HG02981 (cell line): ENCODE measurements around the gene PDHB.

Experiments
- ATAC-seq: cut with Tn5 transposase; IDR thresholded peaks from one replicate; pipeline ENCODE4 v1.9.1; 2021; ENCODE audit warnings: mild to moderate bottlenecking, moderate library complexity; ENCODE audit not compliant: unreplicated experiment

PDHB gene

DNA sequence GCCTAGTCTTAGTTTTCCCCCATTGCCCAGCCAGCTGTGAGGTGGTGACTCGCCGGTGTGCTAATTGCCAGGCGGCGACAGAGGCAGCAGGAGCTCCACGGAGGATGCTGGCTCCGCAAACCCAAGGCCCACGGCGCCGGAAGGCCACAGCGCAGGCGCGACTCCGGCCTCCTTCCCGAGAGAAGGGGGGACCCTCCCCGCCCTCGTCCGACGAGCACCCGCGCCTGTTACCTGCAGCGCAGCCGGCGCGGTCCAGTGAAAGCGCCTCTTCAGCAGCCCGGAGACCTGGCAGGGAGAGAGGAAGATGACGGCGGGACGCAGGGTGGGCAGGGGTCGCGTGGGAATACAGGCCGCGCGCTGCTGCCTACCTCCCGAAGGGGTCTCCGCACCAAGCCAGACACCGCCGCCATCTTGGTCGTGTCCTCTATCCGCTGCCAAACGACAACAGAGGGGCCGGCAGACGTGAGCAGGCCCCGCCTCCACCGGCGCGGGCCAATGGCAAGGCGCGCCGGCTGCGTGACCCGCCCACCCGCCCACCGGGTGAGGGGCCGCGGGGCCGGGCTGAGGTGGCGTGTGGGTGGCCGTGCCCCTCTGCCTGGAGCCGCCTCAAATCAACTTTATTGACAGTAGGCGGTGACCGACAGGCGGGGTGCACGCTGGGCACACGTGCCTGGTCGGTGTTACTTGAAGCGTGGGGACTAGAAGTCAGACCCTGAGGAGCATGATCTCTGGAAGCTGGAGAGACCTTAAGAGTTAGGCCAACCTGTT, at the start of gene PDHB:
TSS of gene PDHB (minus strand) at position 433 of the 768 bp plus-strand sequence. CDS start at position 410, 23 bp downstream.
- peak; percentile 94 for ATAC-seq

DNA sequence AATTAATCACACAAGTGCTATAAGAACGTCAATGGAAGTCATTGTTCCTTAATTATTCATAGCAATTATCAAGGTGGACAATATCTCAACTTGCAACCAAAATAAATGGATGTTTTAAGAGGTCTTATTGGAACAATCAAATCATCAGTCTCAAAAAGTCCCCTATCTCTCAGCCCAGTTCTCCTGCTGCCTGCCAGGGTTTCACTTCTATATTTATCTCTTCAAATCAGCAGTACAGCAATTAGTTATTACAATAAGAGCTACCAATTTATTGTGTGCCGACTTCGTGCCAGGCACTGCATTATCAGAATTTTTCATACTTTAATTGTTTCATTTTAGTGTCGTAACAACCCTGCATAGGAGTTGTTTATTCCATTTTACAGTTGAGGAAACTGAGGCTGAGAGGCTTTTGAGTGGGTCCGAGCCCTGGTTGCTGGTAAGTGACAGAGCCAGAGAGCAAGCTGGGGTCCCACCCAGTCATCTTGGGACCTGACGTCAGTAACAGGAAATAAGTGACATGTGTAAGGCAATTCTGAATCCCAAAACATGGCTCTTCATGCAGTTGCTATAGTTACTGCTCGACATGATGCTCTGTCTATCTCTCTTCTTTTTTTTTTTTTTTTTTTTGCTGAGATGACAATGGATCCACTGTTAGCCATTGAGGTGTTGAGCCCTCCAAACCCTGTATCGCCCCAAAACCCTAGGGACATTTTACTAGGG, 49.4 kb upstream of the PDHB start:
- no peak for ATAC-seq

GRCh38 chr3:58480309-58480708, 46.7 kb upstream of the PDHB start:
- no peak for ATAC-seq

DNA sequence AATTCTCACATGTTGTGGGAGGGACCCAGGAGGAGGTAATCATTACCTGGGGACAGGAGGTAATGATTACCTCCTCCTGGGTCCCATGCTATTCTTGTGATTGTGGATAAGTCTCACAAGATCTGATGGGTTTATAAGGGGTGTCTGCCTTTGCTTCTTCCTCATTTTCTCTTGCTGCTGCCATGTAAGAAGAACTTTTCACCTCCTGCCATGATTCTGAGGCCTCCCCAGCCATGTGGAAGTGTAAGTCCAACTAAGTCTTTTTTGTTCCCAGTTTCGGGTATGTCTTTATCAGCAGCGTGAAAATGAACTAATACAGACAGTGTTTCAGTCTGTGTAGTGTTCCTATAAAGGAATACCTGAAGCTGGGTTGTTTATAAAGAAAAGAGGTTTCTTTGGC, 45.1 kb upstream of the PDHB start:
- ATAC-seq, result no peak

DNA sequence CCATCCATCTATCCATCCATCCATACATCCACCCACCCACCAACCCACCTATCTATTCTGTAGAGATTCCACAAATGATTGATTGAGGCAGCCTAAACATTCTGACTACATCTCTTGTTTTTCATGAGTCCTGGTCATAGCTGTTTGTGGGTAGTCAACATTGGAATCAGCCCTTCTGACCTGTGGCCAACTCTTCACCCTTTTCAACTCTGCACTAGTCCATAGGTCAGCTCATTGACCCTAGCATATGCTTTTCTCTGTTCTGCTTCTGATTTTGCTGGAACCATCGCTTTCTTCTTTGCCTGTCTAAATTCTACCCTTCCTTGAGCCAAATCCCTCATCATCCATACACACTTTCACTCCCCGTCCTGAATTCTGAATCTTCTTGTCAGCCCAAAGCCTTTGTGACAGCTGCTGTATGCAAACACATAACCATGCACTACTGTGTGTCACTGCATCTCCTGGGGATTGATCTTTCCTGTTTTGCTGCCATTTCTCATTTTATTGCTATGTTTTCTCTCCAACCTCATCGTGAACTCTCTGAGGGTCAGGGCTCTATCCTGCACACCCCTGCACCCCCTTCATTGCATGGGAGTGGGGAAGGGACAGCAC, 41.4 kb upstream of the PDHB start:
- no peak for ATAC-seq

- no peak for ATAC-seq
Observed at GRCh38 chr3:58474348-58474911, 40.8 kb upstream of the PDHB start.

GRCh38 chr3:58473275-58473674, 39.6 kb upstream of the PDHB start:
- ATAC-seq, result no peak

DNA sequence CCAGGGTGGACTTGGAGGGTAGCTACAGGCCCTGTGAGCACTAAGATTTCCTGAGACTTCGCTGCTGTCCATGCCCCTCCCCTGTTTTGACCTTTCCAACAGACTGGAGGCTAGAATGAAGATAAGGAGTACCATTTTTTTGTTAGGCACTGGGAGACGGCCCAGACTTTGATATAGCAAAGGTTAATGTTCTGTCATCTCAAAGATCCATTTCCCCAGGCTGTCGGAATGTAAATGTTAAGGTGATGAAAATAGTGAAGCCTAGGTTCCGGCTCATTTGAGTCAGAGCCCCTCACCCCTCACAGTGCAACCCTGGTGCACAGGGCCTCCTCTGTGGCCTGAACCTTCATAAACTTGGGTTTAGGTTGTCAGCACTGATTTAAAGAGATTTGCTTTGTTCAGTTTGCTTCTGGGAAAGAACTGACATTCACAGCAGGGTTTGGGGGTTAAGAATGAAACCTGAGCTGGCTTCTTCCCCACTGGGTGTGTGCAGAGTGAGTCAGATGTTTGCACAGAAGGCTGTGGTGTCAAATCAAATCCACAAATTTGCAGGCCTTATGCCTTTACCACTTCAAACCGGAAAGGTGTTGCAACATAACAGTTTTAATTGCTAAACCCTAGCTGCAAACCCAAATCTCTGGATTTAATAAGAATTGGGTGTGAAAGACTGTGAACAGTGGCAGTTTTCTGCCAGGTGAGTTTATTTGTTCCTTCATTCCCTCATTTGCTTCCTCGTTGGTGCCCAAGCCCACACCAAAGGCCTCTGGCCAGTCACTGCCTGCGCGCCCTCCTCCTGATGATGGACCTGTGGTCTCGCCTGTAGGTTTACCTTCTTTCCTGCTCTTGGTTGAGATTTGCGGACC, 37.6 kb upstream of the PDHB start:
- ATAC-seq, result no peak

GRCh38 chr3:58470363-58471024, 36.9 kb upstream of the PDHB start:
- no peak for ATAC-seq

GRCh38 chr3:58469096-58469495, 35.5 kb upstream of the PDHB start:
- no peak for ATAC-seq

DNA sequence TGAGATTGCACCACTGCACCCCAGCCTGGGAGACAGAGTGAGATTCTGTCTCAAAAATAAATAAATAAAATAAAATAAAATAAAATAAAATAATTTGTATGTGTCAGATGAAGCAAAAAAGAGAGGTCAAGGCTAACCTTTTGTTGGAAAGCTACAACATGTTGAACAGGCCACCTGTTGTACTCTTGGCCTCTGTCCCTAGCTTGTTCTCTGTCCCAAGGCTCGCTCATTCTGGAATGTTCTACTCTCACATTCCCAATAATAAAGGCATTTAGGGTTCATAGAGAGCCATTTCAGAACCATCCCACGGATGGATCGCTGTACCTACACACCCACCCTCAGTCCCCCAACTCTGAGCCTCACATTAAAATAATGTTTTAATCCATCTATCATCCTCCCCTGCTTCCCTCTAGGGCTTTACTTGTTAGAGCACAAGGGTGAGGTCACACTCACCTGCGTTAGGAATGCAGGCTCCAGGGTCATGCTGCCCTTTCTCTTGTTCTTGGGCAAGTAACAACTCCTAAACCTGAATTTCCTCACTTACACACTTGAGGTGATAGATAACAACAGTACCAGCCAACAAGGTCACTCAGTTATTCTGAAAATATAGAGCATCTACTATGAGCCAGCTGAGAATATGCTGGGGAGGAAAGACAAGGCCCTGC, 33.4 kb upstream of the PDHB start:
- ATAC-seq, result no peak

GRCh38 chr3:58464866-58465265, 31.2 kb upstream of the PDHB start:
- no peak for ATAC-seq

DNA sequence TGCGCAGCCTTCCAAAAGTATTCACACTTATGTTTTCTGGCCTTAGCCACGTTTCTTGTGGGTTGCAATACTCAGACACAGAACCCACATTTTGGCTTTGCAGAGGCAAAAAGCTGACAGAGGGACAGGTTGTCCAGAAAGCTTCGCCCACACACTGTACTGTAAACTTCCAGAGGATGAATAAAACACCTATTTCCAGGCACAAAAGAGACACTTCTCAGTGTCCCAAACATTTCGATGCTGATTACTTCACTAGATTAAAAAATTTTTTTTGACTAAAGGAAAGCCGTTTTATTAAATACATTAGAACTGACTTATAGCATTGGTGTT, 30.3 kb upstream of the PDHB start:
- ATAC-seq, result no peak

GRCh38 chr3:58463181-58463941, 29.7 kb upstream of the PDHB start:
- peak; percentile 76 for ATAC-seq

GRCh38 chr3:58462829-58463180, 29.2 kb upstream of the PDHB start:
- ATAC-seq, result no peak

GRCh38 chr3:58459160-58459559, 25.5 kb upstream of the PDHB start:
- ATAC-seq, result no peak

DNA sequence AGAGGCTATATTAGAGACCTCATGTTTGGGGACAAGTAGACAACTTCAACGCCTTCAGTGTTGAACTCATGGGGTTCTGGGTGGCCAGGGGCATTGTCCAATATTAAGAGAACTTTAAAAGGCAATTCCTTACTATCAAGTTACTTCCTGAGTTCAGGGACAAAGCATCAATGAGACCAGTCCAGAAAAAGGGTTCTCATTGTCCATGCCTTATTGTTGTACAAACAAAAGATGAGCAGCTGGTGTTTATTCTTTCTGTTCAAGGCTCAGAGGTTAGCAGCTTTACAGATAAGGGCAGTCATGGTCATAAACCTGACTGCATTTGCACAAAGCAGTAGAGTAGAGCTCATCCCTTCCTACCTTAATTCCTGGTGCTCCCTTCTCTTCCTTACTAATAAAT, 18.5 kb upstream of the PDHB start:
- ATAC-seq, result no peak

- no peak for ATAC-seq
Observed at GRCh38 chr3:58441514-58442450, 8.2 kb upstream of the PDHB start.
